ENCODE data around the gene ZBTB46.

The ZBTB46 gene

GRCh38 chr20:63746751-63747315, 84.2 kb downstream of the ZBTB46 start:
- DNase-seq (ENCODE audit: low read depth in 2 of 2), result no peak

GRCh38 chr20:63745961-63746731, 84.9 kb downstream of the ZBTB46 start:
- no peak for DNase-seq (ENCODE audit: low read depth in 2 of 2)

- DNase-seq (ENCODE audit: low read depth in 2 of 2), result no peak
Observed at GRCh38 chr20:63745424-63745805, 85.6 kb downstream of the ZBTB46 start.

- DNase-seq (ENCODE audit: low read depth in 2 of 2), result no peak
Observed at GRCh38 chr20:63744574-63745423, 86.3 kb downstream of the ZBTB46 start.

- no peak for DNase-seq (ENCODE audit: low read depth in 2 of 2)
Observed at GRCh38 chr20:63744158-63744557, 86.9 kb downstream of the ZBTB46 start.

GRCh38 chr20:63743210-63743970, 87.7 kb downstream of the ZBTB46 start:
- DNase-seq (ENCODE audit: low read depth in 2 of 2), result no peak

GRCh38 chr20:63742381-63743024, 88.6 kb downstream of the ZBTB46 start:
- no peak for DNase-seq (ENCODE audit: low read depth in 2 of 2)

GRCh38 chr20:63741676-63742380, 89.2 kb downstream of the ZBTB46 start:
- DNase-seq (ENCODE audit: low read depth in 2 of 2), result no peak

- DNase-seq (ENCODE audit: low read depth in 2 of 2), result no peak
Observed at GRCh38 chr20:63741354-63741675, 89.7 kb downstream of the ZBTB46 start.

GRCh38 chr20:63740627-63741353, 90.3 kb downstream of the ZBTB46 start:
- DNase-seq (ENCODE audit: low read depth in 2 of 2), result peak; percentile 67 to 69

GRCh38 chr20:63740070-63740626, 90.9 kb downstream of the ZBTB46 start:
- DNase-seq (ENCODE audit: low read depth in 2 of 2), result peak in 1 of 2 experiments; percentile 1

- DNase-seq (ENCODE audit: low read depth in 2 of 2), result peak; percentile 34 to 44
Observed at GRCh38 chr20:63739130-63740069, 91.7 kb downstream of the ZBTB46 start, which contains the start of gene SLC2A4RG. TSS of gene SLC2A4RG (plus strand) at chr20:63739776. CDS start at chr20:63739913, 137 bp downstream.

- DNase-seq (ENCODE audit: low read depth in 2 of 2), result no peak
Observed at GRCh38 chr20:63738687-63739129, 92.4 kb downstream of the ZBTB46 start.

- DNase-seq (ENCODE audit: low read depth in 2 of 2), result no peak
Observed at GRCh38 chr20:63737945-63738686, 92.9 kb downstream of the ZBTB46 start.

GRCh38 chr20:63737695-63737944, 93.4 kb downstream of the ZBTB46 start:
- no peak for DNase-seq (ENCODE audit: low read depth in 2 of 2)

- no peak for DNase-seq (ENCODE audit: low read depth in 2 of 2)
Observed at GRCh38 chr20:63736893-63737694, 94.0 kb downstream of the ZBTB46 start.

All from fibroblast of skin of left biceps (primary cell).